ENCODE measurements around the gene RASSF8. TPM values are rescaled to one million over a fixed set of nuclear protein-coding genes. Genes with fewer than 3 reads are reported as not detected.

RASSF8 gene
- total and polyA plus RNA-seq, 2 of the 8 experiments (the other 6 are each of a cell fraction or from before 2014, with no cell fraction given), result 6.4 to 46.7 TPM

GRCh38 chr12:25977047-25977446, 18.6 kb downstream of the RASSF8 start (continued):
- TF ChIP-seq, protein P1, sequence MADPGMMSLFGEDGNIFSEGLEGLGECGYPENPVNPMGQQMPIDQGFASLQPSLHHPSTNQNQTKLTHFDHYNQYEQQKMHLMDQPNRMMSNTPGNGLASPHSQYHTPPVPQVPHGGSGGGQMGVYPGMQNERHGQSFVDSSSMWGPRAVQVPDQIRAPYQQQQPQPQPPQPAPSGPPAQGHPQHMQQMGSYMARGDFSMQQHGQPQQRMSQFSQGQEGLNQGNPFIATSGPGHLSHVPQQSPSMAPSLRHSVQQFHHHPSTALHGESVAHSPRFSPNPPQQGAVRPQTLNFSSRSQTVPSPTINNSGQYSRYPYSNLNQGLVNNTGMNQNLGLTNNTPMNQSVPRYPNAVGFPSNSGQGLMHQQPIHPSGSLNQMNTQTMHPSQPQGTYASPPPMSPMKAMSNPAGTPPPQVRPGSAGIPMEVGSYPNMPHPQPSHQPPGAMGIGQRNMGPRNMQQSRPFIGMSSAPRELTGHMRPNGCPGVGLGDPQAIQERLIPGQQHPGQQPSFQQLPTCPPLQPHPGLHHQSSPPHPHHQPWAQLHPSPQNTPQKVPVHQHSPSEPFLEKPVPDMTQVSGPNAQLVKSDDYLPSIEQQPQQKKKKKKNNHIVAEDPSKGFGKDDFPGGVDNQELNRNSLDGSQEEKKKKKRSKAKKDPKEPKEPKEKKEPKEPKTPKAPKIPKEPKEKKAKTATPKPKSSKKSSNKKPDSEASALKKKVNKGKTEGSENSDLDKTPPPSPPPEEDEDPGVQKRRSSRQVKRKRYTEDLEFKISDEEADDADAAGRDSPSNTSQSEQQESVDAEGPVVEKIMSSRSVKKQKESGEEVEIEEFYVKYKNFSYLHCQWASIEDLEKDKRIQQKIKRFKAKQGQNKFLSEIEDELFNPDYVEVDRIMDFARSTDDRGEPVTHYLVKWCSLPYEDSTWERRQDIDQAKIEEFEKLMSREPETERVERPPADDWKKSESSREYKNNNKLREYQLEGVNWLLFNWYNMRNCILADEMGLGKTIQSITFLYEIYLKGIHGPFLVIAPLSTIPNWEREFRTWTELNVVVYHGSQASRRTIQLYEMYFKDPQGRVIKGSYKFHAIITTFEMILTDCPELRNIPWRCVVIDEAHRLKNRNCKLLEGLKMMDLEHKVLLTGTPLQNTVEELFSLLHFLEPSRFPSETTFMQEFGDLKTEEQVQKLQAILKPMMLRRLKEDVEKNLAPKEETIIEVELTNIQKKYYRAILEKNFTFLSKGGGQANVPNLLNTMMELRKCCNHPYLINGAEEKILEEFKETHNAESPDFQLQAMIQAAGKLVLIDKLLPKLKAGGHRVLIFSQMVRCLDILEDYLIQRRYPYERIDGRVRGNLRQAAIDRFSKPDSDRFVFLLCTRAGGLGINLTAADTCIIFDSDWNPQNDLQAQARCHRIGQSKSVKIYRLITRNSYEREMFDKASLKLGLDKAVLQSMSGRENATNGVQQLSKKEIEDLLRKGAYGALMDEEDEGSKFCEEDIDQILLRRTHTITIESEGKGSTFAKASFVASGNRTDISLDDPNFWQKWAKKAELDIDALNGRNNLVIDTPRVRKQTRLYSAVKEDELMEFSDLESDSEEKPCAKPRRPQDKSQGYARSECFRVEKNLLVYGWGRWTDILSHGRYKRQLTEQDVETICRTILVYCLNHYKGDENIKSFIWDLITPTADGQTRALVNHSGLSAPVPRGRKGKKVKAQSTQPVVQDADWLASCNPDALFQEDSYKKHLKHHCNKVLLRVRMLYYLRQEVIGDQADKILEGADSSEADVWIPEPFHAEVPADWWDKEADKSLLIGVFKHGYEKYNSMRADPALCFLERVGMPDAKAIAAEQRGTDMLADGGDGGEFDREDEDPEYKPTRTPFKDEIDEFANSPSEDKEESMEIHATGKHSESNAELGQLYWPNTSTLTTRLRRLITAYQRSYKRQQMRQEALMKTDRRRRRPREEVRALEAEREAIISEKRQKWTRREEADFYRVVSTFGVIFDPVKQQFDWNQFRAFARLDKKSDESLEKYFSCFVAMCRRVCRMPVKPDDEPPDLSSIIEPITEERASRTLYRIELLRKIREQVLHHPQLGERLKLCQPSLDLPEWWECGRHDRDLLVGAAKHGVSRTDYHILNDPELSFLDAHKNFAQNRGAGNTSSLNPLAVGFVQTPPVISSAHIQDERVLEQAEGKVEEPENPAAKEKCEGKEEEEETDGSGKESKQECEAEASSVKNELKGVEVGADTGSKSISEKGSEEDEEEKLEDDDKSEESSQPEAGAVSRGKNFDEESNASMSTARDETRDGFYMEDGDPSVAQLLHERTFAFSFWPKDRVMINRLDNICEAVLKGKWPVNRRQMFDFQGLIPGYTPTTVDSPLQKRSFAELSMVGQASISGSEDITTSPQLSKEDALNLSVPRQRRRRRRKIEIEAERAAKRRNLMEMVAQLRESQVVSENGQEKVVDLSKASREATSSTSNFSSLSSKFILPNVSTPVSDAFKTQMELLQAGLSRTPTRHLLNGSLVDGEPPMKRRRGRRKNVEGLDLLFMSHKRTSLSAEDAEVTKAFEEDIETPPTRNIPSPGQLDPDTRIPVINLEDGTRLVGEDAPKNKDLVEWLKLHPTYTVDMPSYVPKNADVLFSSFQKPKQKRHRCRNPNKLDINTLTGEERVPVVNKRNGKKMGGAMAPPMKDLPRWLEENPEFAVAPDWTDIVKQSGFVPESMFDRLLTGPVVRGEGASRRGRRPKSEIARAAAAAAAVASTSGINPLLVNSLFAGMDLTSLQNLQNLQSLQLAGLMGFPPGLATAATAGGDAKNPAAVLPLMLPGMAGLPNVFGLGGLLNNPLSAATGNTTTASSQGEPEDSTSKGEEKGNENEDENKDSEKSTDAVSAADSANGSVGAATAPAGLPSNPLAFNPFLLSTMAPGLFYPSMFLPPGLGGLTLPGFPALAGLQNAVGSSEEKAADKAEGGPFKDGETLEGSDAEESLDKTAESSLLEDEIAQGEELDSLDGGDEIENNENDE (IDR thresholded peaks at IDR 0.05; ENCODE audit: insufficient replicate concordance, low read length), result no peak
- TF ChIP-seq, protein P2, sequence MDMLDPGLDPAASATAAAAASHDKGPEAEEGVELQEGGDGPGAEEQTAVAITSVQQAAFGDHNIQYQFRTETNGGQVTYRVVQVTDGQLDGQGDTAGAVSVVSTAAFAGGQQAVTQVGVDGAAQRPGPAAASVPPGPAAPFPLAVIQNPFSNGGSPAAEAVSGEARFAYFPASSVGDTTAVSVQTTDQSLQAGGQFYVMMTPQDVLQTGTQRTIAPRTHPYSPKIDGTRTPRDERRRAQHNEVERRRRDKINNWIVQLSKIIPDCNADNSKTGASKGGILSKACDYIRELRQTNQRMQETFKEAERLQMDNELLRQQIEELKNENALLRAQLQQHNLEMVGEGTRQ (IDR thresholded peaks at IDR 0.05; ENCODE audit: low read length), result no peak
